GM23338 (cell line): ENCODE data around the gene MRPS27. TPM values are rescaled to one million over a fixed set of nuclear protein-coding genes. Genes with fewer than 3 reads are reported as not detected.
A peak's percentile ranks its signal among the peaks of the same experiment; 100 is the strongest.

ENCODE experiments used
- ATAC-seq: fragments of 200-7000 bp; cut with Tn5 transposase; 3 replicates; pipeline ENCODE4 v1.9.1; 2020
- DNase-seq: peaks from one replicate; pipeline ENCODE4 v3.0.0-alpha.2; 2015; ENCODE audit warnings: low spot score
- H2AFZ ChIP-seq: fragments of 200-600 bp; sonication (generic); 2 replicates; pipeline ENCODE4 v1.8.0; 2016; ENCODE audit warnings: antibody characterized with exemption, mild to moderate bottlenecking, moderate library complexity
- H3F3A ChIP-seq: fragments of 200-600 bp; sonication (generic); replicated peaks from 2 replicates; pipeline ENCODE4 v1.8.0; 2017; ENCODE audit warnings: antibody characterized with exemption, mixed run types, low read depth
- H3K27ac ChIP-seq: fragments of 200-600 bp; sonication (generic); 2 replicates; pipeline ENCODE4 v1.6.1; 2016; ENCODE audit warnings: low read depth
- H3K27me3 ChIP-seq: fragments of 200-600 bp; sonication (generic); 2 replicates; pipeline ENCODE4 v1.8.0; 2016; ENCODE audit warnings: mild to moderate bottlenecking, mixed run types, moderate library complexity; ENCODE audit not compliant: insufficient read depth
- H3K36me3 ChIP-seq: fragments of 200-600 bp; sonication (generic); 2 replicates; pipeline ENCODE4 v1.8.0; 2016; ENCODE audit warnings: mild to moderate bottlenecking; ENCODE audit not compliant: insufficient read depth
- H3K4me1 ChIP-seq: fragments of 200-600 bp; sonication (generic); 2 replicates; pipeline ENCODE4 v1.8.0; 2016; ENCODE audit warnings: mild to moderate bottlenecking, moderate library complexity; ENCODE audit not compliant: insufficient read depth
- H3K4me2 ChIP-seq: fragments of 200-600 bp; sonication (generic); 2 replicates; pipeline ENCODE4 v1.7.1; 2017; ENCODE audit warnings: mixed run types
- H3K4me3 ChIP-seq: fragments of 200-600 bp; sonication (generic); 2 replicates; pipeline ENCODE4 v1.6.1; 2016; ENCODE audit warnings: mixed run types
- H3K79me2 ChIP-seq: fragments of 200-600 bp; sonication (generic); replicated peaks from 2 replicates; pipeline ENCODE4 v1.8.0; 2017; ENCODE audit warnings: mild to moderate bottlenecking; ENCODE audit not compliant: insufficient read depth
- H3K9me2 ChIP-seq: fragments of 200-600 bp; sonication (generic); 2 replicates; pipeline ENCODE4 v1.8.0; 2017; ENCODE audit not compliant: insufficient read depth
- H4K20me1 ChIP-seq: fragments of 200-600 bp; sonication (generic); replicated peaks from 2 replicates; pipeline ENCODE4 v1.8.0; 2017; ENCODE audit warnings: mild to moderate bottlenecking; ENCODE audit not compliant: insufficient read depth
- H3K27ac Mint-ChIP-seq: 2 replicates; pipeline ENCODE4 v1.8.0; 2020; ENCODE audit warnings: inconsistent platforms, mild to moderate bottlenecking, moderate library complexity, mixed read lengths
- H3K27me3 Mint-ChIP-seq: 3 replicates; pipeline ENCODE4 v1.8.0; 2022; ENCODE audit warnings: low read depth, mild to moderate bottlenecking, moderate library complexity, mixed read lengths, inconsistent platforms; ENCODE audit not compliant: insufficient read depth, poor library complexity
- H3K36me3 Mint-ChIP-seq: 3 replicates; pipeline ENCODE4 v1.8.0; 2021; ENCODE audit warnings: low read depth, mild to moderate bottlenecking, inconsistent platforms, moderate library complexity, mixed read lengths
- H3K4me1 Mint-ChIP-seq: 3 replicates; pipeline ENCODE4 v1.8.0; 2020; ENCODE audit warnings: mild to moderate bottlenecking, inconsistent platforms, mixed read lengths
- H3K4me3 Mint-ChIP-seq: 3 replicates; pipeline ENCODE4 v1.8.0; 2021; ENCODE audit warnings: moderate library complexity, mild to moderate bottlenecking, inconsistent platforms, mixed read lengths
- H3K9me3 Mint-ChIP-seq: 3 replicates; pipeline ENCODE4 v1.8.0; 2020; ENCODE audit warnings: moderate library complexity, mild to moderate bottlenecking, inconsistent platforms, mixed read lengths
- CREB1 ChIP-seq: fragments of 250-450 bp; sonication (Bioruptor Pico); IDR thresholded peaks from 2 replicates; pipeline ENCODE4 v1.5.0; 2020; ENCODE audit warnings: low read depth, mild to moderate bottlenecking, moderate library complexity
- EZH2 ChIP-seq: fragments of 200-600 bp; sonication (generic); IDR thresholded peaks from one replicate; pipeline ENCODE4 v1.8.0; 2017; ENCODE audit warnings: antibody characterized with exemption, mild to moderate bottlenecking, low read depth; ENCODE audit not compliant: unreplicated experiment
- EZH2phosphoT487 ChIP-seq: fragments of 200-600 bp; sonication (generic); IDR thresholded peaks from one replicate; pipeline ENCODE4 v1.8.1; 2018; ENCODE audit warnings: antibody characterized with exemption; ENCODE audit not compliant: unreplicated experiment
- NANOG ChIP-seq: IDR thresholded peaks from 2 replicates; pipeline ENCODE4 v1.6.1; 2016; ENCODE audit warnings: antibody characterized with exemption, borderline replicate concordance
- POLR2AphosphoS5 ChIP-seq: IDR thresholded peaks from 2 replicates; pipeline ENCODE4 v1.6.1; 2016; ENCODE audit warnings: antibody characterized with exemption, low read depth
- STAT1 ChIP-seq: IDR thresholded peaks from one replicate; pipeline ENCODE4 v1.6.1; 2016; ENCODE audit warnings: antibody characterized with exemption; ENCODE audit not compliant: unreplicated experiment
- ZNF114 ChIP-seq: fragments of 250-450 bp; sonication (Bioruptor Pico); IDR thresholded peaks from 2 replicates; pipeline ENCODE4 v1.5.0; 2020; ENCODE audit warnings: mild to moderate bottlenecking, moderate library complexity
- ZNF331 ChIP-seq: fragments of 250-450 bp; sonication (Bioruptor Pico); IDR thresholded peaks from 2 replicates; pipeline ENCODE4 v1.5.0; 2020; ENCODE audit warnings: low read depth, mild to moderate bottlenecking, moderate library complexity
- polyA plus RNA-seq: library from polyadenylated mRNA; unstranded; fragments of >200 nt; fragmentation: Nextera tagmentation; extraction: Ambion mirVana; gene quantifications from 2 replicates; pipeline ENCODE4 v1.2.1, GENCODE V29; 2016
- total RNA-seq: library from RNA; depleted of rRNA; stranded (reverse); fragments of >200 nt; shearing (Covaris generic); gene quantifications from 2 replicates; pipeline ENCODE4 v1.2.3, GENCODE V29; 2014
- TF ChIP-seq, protein P1 (sequence below): fragments of 250-450 bp; sonication (Bioruptor Pico); IDR thresholded peaks from 2 replicates; pipeline ENCODE4 v1.5.0; 2020; ENCODE audit warnings: mild to moderate bottlenecking, moderate library complexity
- TF ChIP-seq, protein P2 (sequence below), 2 experiments: fragments of 200-600 bp in 1 of 2; sonication (generic) in 1 of 2; conservative IDR thresholded peaks; 2 replicates each; pipeline versions ENCODE4 v1.5.1 to v1.6.1; 2016 to 2017; ENCODE audit warnings: antibody characterized with exemption in 2 of 2, low read depth in 2 of 2, mild to moderate bottlenecking in 2 of 2, moderate library complexity in 1 of 2

MRPS27 gene
- total and polyA plus RNA-seq, 2 experiments from 2014 or later: 53.2 to 141 TPM

DNA sequence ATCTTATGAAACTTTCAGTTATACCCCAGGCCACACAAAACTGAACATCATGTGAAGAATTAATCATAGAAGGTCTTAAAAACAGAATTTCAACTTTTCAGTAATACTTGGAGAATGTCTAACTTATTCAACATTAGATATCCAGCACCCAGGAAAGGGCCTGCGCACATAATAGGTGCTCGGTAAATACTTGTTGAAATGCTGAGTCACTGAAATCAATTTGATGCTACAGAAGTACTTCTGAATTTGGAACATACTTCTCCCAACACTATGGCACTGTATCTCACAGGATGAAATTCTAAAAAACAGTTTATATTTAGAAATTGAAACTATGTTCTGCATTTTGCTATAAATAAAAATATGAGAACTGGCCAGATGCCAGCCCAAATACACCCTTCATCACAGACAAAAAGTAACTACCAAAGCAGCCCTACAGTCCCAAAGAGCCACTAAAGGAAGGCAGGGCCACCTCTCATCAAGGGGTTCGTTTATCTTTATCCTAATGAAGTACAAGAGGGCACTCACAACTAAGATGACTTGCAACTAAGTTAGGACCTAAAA lies 26.5 kb downstream of the MRPS27 start:
- Mint-ChIP-seq H3K9me3 (no peaks in the 10 kb centered on the region), H3K4me3 (no peak overlapping the region), H3K27me3 (no peaks in the 10 kb centered on the region), H3K36me3 (peaks cover 19% of the 10 kb centered on the region), H3K27ac (peak overlapping the region; percentile 63), H3K4me1 (peaks cover 10% of the 10 kb centered on the region; the same call in 2 of the 3 replicates)
- H4K20me1 ChIP-seq: no peaks in the 10 kb centered on the region
- DNase-seq (no peak), ATAC-seq (no peak)
- no peak overlapping the region for H2AFZ ChIP-seq
- no peaks in the 10 kb centered on the region for H3K27me3 ChIP-seq
- no peak overlapping the region for H3K4me3 ChIP-seq
- TF ChIP-seq ZNF114 (CRISPR knock-in tag) (no peak), EZH2phosphoT487 (no peak), ZNF331 (CRISPR knock-in tag) (no peak), EZH2 (no peak)
- TF ChIP-seq, protein P1, sequence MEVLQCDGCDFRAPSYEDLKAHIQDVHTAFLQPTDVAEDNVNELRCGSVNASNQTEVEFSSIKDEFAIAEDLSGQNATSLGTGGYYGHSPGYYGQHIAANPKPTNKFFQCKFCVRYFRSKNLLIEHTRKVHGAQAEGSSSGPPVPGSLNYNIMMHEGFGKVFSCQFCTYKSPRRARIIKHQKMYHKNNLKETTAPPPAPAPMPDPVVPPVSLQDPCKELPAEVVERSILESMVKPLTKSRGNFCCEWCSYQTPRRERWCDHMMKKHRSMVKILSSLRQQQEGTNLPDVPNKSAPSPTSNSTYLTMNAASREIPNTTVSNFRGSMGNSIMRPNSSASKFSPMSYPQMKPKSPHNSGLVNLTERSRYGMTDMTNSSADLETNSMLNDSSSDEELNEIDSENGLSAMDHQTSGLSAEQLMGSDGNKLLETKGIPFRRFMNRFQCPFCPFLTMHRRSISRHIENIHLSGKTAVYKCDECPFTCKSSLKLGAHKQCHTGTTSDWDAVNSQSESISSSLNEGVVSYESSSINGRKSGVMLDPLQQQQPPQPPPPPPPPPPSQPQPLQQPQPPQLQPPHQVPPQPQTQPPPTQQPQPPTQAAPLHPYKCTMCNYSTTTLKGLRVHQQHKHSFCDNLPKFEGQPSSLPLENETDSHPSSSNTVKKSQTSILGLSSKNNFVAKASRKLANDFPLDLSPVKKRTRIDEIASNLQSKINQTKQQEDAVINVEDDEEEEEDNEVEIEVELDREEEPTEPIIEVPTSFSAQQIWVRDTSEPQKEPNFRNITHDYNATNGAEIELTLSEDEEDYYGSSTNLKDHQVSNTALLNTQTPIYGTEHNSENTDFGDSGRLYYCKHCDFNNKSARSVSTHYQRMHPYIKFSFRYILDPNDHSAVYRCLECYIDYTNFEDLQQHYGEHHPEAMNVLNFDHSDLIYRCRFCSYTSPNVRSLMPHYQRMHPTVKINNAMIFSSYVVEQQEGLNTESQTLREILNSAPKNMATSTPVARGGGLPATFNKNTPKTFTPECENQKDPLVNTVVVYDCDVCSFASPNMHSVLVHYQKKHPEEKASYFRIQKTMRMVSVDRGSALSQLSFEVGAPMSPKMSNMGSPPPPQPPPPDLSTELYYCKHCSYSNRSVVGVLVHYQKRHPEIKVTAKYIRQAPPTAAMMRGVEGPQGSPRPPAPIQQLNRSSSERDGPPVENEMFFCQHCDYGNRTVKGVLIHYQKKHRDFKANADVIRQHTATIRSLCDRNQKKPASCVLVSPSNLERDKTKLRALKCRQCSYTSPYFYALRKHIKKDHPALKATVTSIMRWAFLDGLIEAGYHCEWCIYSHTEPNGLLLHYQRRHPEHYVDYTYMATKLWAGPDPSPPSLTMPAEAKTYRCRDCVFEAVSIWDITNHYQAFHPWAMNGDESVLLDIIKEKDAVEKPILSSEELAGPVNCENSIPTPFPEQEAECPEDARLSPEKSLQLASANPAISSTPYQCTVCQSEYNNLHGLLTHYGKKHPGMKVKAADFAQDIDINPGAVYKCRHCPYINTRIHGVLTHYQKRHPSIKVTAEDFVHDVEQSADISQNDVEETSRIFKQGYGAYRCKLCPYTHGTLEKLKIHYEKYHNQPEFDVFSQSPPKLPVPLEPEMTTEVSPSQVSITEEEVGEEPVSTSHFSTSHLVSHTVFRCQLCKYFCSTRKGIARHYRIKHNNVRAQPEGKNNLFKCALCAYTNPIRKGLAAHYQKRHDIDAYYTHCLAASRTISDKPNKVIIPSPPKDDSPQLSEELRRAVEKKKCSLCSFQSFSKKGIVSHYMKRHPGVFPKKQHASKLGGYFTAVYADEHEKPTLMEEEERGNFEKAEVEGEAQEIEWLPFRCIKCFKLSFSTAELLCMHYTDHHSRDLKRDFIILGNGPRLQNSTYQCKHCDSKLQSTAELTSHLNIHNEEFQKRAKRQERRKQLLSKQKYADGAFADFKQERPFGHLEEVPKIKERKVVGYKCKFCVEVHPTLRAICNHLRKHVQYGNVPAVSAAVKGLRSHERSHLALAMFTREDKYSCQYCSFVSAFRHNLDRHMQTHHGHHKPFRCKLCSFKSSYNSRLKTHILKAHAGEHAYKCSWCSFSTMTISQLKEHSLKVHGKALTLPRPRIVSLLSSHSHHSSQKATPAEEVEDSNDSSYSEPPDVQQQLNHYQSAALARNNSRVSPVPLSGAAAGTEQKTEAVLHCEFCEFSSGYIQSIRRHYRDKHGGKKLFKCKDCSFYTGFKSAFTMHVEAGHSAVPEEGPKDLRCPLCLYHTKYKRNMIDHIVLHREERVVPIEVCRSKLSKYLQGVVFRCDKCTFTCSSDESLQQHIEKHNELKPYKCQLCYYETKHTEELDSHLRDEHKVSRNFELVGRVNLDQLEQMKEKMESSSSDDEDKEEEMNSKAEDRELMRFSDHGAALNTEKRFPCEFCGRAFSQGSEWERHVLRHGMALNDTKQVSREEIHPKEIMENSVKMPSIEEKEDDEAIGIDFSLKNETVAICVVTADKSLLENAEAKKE: no peak
- peaks cover 14% of the 10 kb centered on the region for H3K4me1 ChIP-seq
- 0 out of 2 replicates have a peak overlapping the region, but pooled peaks have one; percentile 13 for H3K27ac ChIP-seq
- H3K4me2 ChIP-seq: no peak overlapping the region
- H3K79me2 ChIP-seq: peaks cover 9% of the 10 kb centered on the region
- H3K9me2 ChIP-seq: no peaks in the 10 kb centered on the region
- peaks cover 4% of the 10 kb centered on the region; the same call in 1 of the 2 replicates for H3K36me3 ChIP-seq
- H3F3A ChIP-seq: no peaks in the 10 kb centered on the region

DNA sequence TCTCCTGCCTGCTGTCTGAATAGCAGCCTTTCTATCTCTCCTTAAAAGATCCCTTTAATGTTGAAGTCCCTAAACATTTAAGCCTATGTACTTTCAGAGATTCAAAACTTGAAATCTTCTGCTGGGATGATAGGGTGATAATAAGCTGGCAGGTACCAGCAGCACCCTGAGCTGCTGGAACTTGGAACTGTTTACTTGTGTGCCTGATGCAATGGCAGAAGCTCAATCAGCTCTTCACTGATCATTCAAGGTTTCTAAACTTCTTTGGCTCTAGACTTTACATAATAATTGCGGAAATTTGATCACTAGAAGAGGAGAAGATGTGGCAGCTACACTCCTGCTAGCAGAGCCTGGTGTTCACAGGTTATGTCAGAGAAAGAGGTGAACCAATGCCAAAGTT lies 27.6 kb downstream of the MRPS27 start:
- Histone ChIP-seq H3K4me1 (peaks cover 14% of the 10 kb centered on the region), H2AFZ (no peak overlapping the region), H3K27ac (peak overlapping the region; percentile 46; the same call in 1 of the 2 replicates), H3K36me3 (peaks cover 4% of the 10 kb centered on the region; the same call in 1 of the 2 replicates), H3K27me3 (no peaks in the 10 kb centered on the region), H4K20me1 (no peaks in the 10 kb centered on the region), H3K4me2 (0 out of 2 replicates have a peak overlapping the region, but pooled peaks have one; percentile 31), H3K9me2 (no peaks in the 10 kb centered on the region), H3K4me3 (no peak overlapping the region), H3F3A (no peaks in the 10 kb centered on the region), H3K79me2 (no peaks in the 10 kb centered on the region)
- H3K36me3 Mint-ChIP-seq: peaks cover 28% of the 10 kb centered on the region
- H3K9me3 Mint-ChIP-seq: no peaks in the 10 kb centered on the region
- DNase-seq (no peak), ATAC-seq (no peak)
- H3K4me1 Mint-ChIP-seq: peaks cover 10% of the 10 kb centered on the region; the same call in 2 of the 3 replicates
- peak overlapping the region; percentile 88 for H3K27ac Mint-ChIP-seq
- H3K4me3 Mint-ChIP-seq: no peak overlapping the region
- H3K27me3 Mint-ChIP-seq: no peaks in the 10 kb centered on the region
- TF ChIP-seq ZNF114 (CRISPR knock-in tag): no peak
- no peak for TF ChIP-seq EZH2
- TF ChIP-seq POLR2AphosphoS5: no peak
- TF ChIP-seq CREB1 (CRISPR knock-in tag): no peak
- TF ChIP-seq, protein P2, sequence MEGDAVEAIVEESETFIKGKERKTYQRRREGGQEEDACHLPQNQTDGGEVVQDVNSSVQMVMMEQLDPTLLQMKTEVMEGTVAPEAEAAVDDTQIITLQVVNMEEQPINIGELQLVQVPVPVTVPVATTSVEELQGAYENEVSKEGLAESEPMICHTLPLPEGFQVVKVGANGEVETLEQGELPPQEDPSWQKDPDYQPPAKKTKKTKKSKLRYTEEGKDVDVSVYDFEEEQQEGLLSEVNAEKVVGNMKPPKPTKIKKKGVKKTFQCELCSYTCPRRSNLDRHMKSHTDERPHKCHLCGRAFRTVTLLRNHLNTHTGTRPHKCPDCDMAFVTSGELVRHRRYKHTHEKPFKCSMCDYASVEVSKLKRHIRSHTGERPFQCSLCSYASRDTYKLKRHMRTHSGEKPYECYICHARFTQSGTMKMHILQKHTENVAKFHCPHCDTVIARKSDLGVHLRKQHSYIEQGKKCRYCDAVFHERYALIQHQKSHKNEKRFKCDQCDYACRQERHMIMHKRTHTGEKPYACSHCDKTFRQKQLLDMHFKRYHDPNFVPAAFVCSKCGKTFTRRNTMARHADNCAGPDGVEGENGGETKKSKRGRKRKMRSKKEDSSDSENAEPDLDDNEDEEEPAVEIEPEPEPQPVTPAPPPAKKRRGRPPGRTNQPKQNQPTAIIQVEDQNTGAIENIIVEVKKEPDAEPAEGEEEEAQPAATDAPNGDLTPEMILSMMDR (conservative IDR thresholded peaks at IDR 0.05; ENCODE audit: low read depth in 2 of 2): no peak
- TF ChIP-seq STAT1: no peak
- no peak for TF ChIP-seq ZNF331 (CRISPR knock-in tag)
- no peak for TF ChIP-seq NANOG
- no peak for TF ChIP-seq EZH2phosphoT487
